ENCODE results near the gene IGSF3. TPM values are rescaled to one million over a fixed set of nuclear protein-coding genes. Genes with fewer than 3 reads are reported as not detected.

The IGSF3 gene
- total RNA-seq, 4 donors from 2014 or later = 1.2 to 3.9 (median 3.2) TPM

- no peak overlapping the region for H3K4me3 ChIP-seq
- WGBS, 2 donors = 87 to 92% methylated on average over 3 of the region's 3 CpGs
- no peak for TF ChIP-seq POLR2A (IDR thresholded peaks at IDR 0.05)
- TF ChIP-seq CTCF (IDR thresholded peaks at IDR 0.05) = no peak
- TF ChIP-seq EP300 (IDR thresholded peaks at IDR 0.05) = no peak
- peaks cover 0 to 30% (median 0%) of the 10 kb centered on the region in 3 donors for H3K36me3 ChIP-seq
- no peaks in the 10 kb centered on the region for H3K4me1 ChIP-seq
- no peak overlapping the region for H3K27ac ChIP-seq
- no peak for DNase-seq (ENCODE audit: low spot score in 2 of 2)
- H3K9me3 ChIP-seq = no peaks in the 10 kb centered on the region
- H3K27me3 ChIP-seq = no peaks in the 10 kb centered on the region
These were observed 138.3 kb downstream of the IGSF3 start for GRCh38 chr1:116529199-116529631.

GRCh38 chr1:116528329-116529083 lies 139.0 kb downstream of the IGSF3 start:
- Histone ChIP-seq H3K36me3 (peaks cover 0 to 23% (median 0%) of the 10 kb centered on the region in 3 donors), H3K27me3 (no peaks in the 10 kb centered on the region), H3K27ac (no peak overlapping the region), H3K9me3 (no peaks in the 10 kb centered on the region), H3K4me3 (no peak overlapping the region), H3K4me1 (no peaks in the 10 kb centered on the region)
- DNase-seq (ENCODE audit: low spot score in 2 of 2) = no peak
- TF ChIP-seq POLR2A (IDR thresholded peaks at IDR 0.05) (no peak), EP300 (IDR thresholded peaks at IDR 0.05) (no peak), CTCF (IDR thresholded peaks at IDR 0.05) (no peak)
- 63 to 82% methylated on average over 1 of the region's 1 CpG for WGBS, 2 donors

- TF ChIP-seq POLR2A (IDR thresholded peaks at IDR 0.05) (no peak), CTCF (IDR thresholded peaks at IDR 0.05) (no peak), EP300 (IDR thresholded peaks at IDR 0.05) (no peak)
- Histone ChIP-seq H3K27ac (no peak overlapping the region), H3K36me3 (no peaks in the 10 kb centered on the region), H3K4me1 (no peaks in the 10 kb centered on the region), H3K27me3 (no peaks in the 10 kb centered on the region), H3K9me3 (no peaks in the 10 kb centered on the region), H3K4me3 (no peak overlapping the region)
- no peak for DNase-seq (ENCODE audit: low spot score in 2 of 2)
- 98% methylated on average over 2 of the region's 2 CpGs for WGBS, 2 donors
These were observed 142.1 kb downstream of the IGSF3 start for GRCh38 chr1:116525440-116525839.

Small RNAs within 50 kb of the gene (small RNA-seq; reads per million reads assigned to genes)
- gene MIR320B1 = not detected
- gene MIR548AC = not detected

Other genes starting within 250 kb of the IGSF3 start
- gene CD58, start 96.7 kb downstream of the IGSF3 start, total RNA-seq = 10 to 100 TPM; 15.9 to 36.0 (median 21.8) TPM
- gene CD2, start 86.7 kb upstream of the IGSF3 start, total RNA-seq = 1 to 10 TPM in 2 of 4 donors, under 1 TPM in 1, not detected in 1; 0.60 to 5.1 (median 1.5) TPM
- 10 to 100 TPM; 10.2 to 19.0 (median 14.7) TPM for gene PTGFRN, start 242.2 kb upstream of the IGSF3 start, total RNA-seq